K562 (cell line): ENCODE results near the gene GAMT. TPM values are rescaled to one million over a fixed set of nuclear protein-coding genes. Genes with fewer than 3 reads are reported as not detected.

Source experiments
- CBX1 ChIP-seq: sonication (generic); IDR thresholded peaks from 2 replicates; pipeline ENCODE4 v1.6.1; 2016; ENCODE audit warnings: antibody characterized with exemption, low read depth, mild to moderate bottlenecking
- E2F6 ChIP-seq, 2 experiments: IDR thresholded peaks; 2 replicates each; pipeline ENCODE4 v1.6.1; 2011; ENCODE audit warnings: borderline replicate concordance in 1 of 2, control low read depth in 1 of 2, low read depth in 1 of 2, low read length in 1 of 2, mild to moderate bottlenecking in 1 of 2, mixed read lengths in 1 of 2, moderate library complexity in 1 of 2; ENCODE audit not compliant: insufficient read depth in 1 of 2, insufficient read length in 1 of 2, poor library complexity in 1 of 2, severe bottlenecking in 1 of 2; ENCODE audit errors: extremely low read depth in 1 of 2
- PML ChIP-seq: IDR thresholded peaks from 2 replicates; pipeline ENCODE4 v1.6.1; 2012; ENCODE audit warnings: low read length, inconsistent platforms
- POLR2B ChIP-seq: fragments of 450-650 bp; IDR thresholded peaks from 2 replicates; pipeline ENCODE4 v1.6.1; 2018; ENCODE audit warnings: low read depth; ENCODE audit not compliant: partially characterized antibody
- POLR2G ChIP-seq: fragments of 200-400 bp; formaldehyde crosslinking; IDR thresholded peaks from 2 replicates; pipeline ENCODE4 v1.6.1; 2017; ENCODE audit warnings: low read depth, mild to moderate bottlenecking, antibody characterized with exemption, low read length, moderate library complexity
- RBFOX2 ChIP-seq: fragments of 200-400 bp; formaldehyde crosslinking; IDR thresholded peaks from 2 replicates; pipeline ENCODE4 v1.6.1; 2017; ENCODE audit warnings: low read depth, mild to moderate bottlenecking, low read length, moderate library complexity
- RBM22 ChIP-seq: fragments of 200-400 bp; formaldehyde crosslinking; IDR thresholded peaks from 2 replicates; pipeline ENCODE4 v1.6.1; 2018; ENCODE audit warnings: low read length, low read depth; ENCODE audit not compliant: poor library complexity, severe bottlenecking
- SIRT6 ChIP-seq: IDR thresholded peaks from one replicate; pipeline ENCODE4 v1.6.1; 2012; ENCODE audit warnings: low read depth, mild to moderate bottlenecking, control low read depth, inconsistent platforms, low read length, moderate library complexity
- TAF9B ChIP-seq: fragments of 450-650 bp; IDR thresholded peaks from 2 replicates; pipeline ENCODE4 v1.6.1; 2018; ENCODE audit warnings: mild to moderate bottlenecking; ENCODE audit not compliant: partially characterized antibody
- TCFL5 ChIP-seq: fragments of 250-450 bp; sonication (Bioruptor Pico); conservative IDR thresholded peaks from 2 replicates; pipeline ENCODE4 v1.6.1; 2021; ENCODE audit warnings: mild to moderate bottlenecking, moderate library complexity, matching md5 sums
- ZBTB34 ChIP-seq: fragments of 250-450 bp; sonication (Bioruptor Pico); IDR thresholded peaks from 2 replicates; pipeline ENCODE4 v1.8.0; 2021; ENCODE audit warnings: mild to moderate bottlenecking, moderate library complexity
- ZNF121 ChIP-seq: sonication (generic); formaldehyde crosslinking; conservative IDR thresholded peaks from 2 replicates; pipeline ENCODE4 v1.8.0; 2022; ENCODE audit warnings: missing genetic modification reagents
- polyA plus RNA-seq, 8 experiments: library from polyadenylated mRNA; depleted of rRNA in 4 of 8; stranded (reverse) in 5 of 8; unstranded in 3 of 8; fragments of >200 nt; fragmentation: Nextera tagmentation in 2 of 8; fragmentation: Illumina TruSeq in 1 of 8; extraction: Ambion mirVana in 2 of 8; extraction: Trizol in 1 of 8; gene quantifications; 2 replicates each; pipeline versions ENCODE4 v1.2.1 to v1.2.3, GENCODE V29; 2011 to 2014; ENCODE audit warnings: inconsistent platforms in 1 of 8, missing spikeins in 1 of 8
- total RNA-seq, 7 experiments: library from RNA; depleted of rRNA in 6 of 7; stranded (reverse); fragments of >200 nt in 6 of 7; fragmentation: Illumina TruSeq in 2 of 7; extraction: Trizol in 2 of 7; gene quantifications; 2 replicates each; pipeline versions ENCODE4 v1.2.1 to v1.2.3, GENCODE V29; 2011 to 2021; ENCODE audit warnings: low replicate concordance in 1 of 7
- TF ChIP-seq, protein P1 (sequence below): fragments of 250-450 bp; sonication (Bioruptor Pico); IDR thresholded peaks from 2 replicates; pipeline ENCODE4 v1.5.0; 2020; ENCODE audit warnings: mild to moderate bottlenecking
- TF ChIP-seq, protein P2 (sequence below): sonication (generic); formaldehyde crosslinking; IDR thresholded peaks from 2 replicates; pipeline ENCODE4 v1.8.0; 2023; ENCODE audit warnings: mild to moderate bottlenecking, missing genetic modification reagents

GAMT gene
- total and polyA plus RNA-seq, 9 of the 15 experiments (the other 6 are each of a cell fraction or from before 2014, with no cell fraction given): 1.3 to 35.3 (median 27.2) TPM

GRCh38 chr19:1396019-1396767 is 5.1 kb downstream of the GAMT start (continued):
- TF ChIP-seq ZBTB34 (no peak), CBX1 (0 out of 2 replicates have a peak, but pooled peaks have one; percentile 35), SIRT6 (peak; percentile 54), RBFOX2 (0 out of 2 replicates have a peak, but pooled peaks have one; percentile 13), RBM22 (peak; percentile 28), TCFL5 (CRISPR knock-in tag) (no peak), PML (peak; percentile 28; the same call in 1 of the 2 replicates), POLR2G (peak; percentile 61), E2F6 (IDR thresholded peaks at IDR 0.05; ENCODE audit: borderline replicate concordance in 1 of 2, extremely low read depth in 1 of 2, insufficient read depth in 1 of 2, insufficient read length in 1 of 2, low read depth in 1 of 2, low read length in 1 of 2, poor library complexity in 1 of 2, severe bottlenecking in 1 of 2) (no peak), POLR2B (peak; percentile 56), TAF9B (no peak), ZNF121 (CRISPR knock-in tag) (no peak; the same call in 1 of the 2 replicates)
- TF ChIP-seq, protein P1, sequence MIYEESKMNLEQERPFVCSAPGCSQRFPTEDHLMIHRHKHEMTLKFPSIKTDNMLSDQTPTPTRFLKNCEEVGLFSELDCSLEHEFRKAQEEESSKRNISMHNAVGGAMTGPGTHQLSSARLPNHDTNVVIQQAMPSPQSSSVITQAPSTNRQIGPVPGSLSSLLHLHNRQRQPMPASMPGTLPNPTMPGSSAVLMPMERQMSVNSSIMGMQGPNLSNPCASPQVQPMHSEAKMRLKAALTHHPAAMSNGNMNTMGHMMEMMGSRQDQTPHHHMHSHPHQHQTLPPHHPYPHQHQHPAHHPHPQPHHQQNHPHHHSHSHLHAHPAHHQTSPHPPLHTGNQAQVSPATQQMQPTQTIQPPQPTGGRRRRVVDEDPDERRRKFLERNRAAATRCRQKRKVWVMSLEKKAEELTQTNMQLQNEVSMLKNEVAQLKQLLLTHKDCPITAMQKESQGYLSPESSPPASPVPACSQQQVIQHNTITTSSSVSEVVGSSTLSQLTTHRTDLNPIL: no peak
- TF ChIP-seq, protein P2, sequence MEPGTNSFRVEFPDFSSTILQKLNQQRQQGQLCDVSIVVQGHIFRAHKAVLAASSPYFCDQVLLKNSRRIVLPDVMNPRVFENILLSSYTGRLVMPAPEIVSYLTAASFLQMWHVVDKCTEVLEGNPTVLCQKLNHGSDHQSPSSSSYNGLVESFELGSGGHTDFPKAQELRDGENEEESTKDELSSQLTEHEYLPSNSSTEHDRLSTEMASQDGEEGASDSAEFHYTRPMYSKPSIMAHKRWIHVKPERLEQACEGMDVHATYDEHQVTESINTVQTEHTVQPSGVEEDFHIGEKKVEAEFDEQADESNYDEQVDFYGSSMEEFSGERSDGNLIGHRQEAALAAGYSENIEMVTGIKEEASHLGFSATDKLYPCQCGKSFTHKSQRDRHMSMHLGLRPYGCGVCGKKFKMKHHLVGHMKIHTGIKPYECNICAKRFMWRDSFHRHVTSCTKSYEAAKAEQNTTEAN (CRISPR knock-in tag): no peak
